ENCODE results near the gene REV3L.

- no peak for TF ChIP-seq CTCF (IDR thresholded peaks at IDR 0.05)
- TF ChIP-seq ZFX (IDR thresholded peaks at IDR 0.05; ENCODE audit: borderline replicate concordance): no peak
Measured at GRCh38 chr6:111357705-111358104, 125.3 kb downstream of the REV3L start.
